Hematopoietic multipotent progenitor cell treated with erythropoietin and hydrocortisone succinate and interleukin-3 and kit ligand, for 17 days (in vitro differentiated cells): Measurements from ENCODE around the gene ZNF500.

Experiments used
- DNase-seq: peaks from one replicate; pipeline ENCODE4 v3.0.0-alpha.2; 2015; ENCODE audit warnings: low spot score

The ZNF500 gene

DNA sequence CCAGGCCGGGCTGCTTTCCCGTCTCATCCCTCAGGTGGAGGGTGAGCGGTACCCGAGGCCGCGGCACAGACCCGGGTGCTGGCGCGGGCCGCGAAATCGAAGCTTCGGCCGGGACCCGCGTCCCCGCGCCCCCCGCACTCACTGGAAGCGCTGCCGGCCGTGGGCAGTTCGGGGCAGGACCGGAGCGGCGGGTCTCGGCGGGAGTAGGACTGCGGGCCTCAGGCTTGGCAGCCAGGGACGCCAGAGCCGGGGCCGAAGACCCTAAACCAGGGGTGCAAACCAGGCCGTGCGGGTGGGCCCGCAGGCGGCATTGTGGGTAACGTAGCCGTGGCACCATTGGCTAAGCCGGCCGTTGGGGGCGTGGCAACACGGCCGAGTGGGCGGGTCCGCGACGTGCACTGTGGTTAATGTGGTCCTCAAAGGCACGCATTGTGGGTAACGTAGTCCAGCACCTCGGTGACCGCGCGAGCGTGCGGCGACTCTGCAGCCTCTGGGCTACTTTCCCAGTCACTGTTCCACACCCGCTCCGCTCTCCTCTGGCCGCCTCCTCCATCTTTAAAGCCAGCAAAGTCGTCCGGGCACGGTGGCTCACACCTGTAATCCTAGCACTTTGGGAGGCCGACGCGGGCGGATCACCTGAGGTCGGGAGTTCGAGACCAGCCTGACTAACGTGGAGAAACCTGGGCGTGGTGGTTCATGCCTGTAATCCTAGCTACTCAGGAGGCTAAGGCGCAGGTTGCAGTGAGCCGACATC, at the start of gene ZNF500:
ZNF500 (minus strand) TSS at position 288 of the 754 bp plus-strand sequence. CDS start 1,184 bp downstream, outside the sequence.
- DNase-seq = peak; percentile 93

DNA sequence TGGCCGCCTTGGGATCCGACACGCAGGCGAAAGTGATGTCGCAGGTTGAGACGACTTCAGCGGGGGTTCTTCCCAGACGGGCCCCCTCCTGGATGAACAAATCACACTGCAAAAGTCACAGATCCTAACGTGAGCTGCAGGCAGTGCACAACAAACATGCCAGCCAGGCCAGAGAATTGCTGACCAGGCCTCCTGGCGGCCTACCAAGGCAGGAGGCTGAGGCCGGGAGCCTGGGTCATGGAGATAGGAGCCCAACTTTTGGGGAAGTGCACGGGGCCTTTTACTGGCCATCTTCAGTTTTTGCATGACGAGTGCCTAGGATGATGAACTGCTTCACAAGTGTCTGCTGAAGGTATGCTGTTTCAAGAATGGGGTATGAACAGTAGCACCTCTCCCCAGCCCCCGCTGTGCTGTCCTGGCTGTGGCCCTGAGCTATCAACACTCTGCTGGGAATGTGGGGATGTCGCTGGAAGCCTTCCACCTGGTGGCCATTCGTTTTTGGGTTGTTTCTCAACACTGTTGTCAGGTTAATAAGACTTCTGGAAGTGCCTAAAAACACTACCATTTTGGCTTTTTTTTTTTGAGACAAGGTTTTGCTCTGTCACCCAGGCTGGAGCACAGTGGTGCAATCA, 47.7 kb upstream of the ZNF500 start:
- no peak for DNase-seq

DNA sequence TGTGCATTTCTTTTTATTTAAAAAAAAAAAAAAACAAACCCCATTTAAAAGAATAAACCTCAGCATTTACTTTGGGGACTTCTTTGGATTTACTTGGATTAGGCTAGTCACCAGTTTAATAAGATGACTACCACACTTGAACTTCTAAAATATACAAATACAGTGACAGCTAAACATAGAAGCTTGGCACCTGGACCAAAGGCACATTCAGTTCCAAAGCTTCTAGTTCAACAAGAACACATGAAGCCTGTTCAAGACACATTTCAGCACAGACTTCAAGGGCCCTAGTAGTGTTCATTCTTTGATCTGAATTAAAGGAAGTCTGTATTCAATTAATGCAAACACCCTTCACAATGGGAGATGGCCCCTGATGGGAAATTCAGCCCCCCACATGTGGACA, 47.1 kb upstream of the ZNF500 start:
- DNase-seq = no peak

DNA sequence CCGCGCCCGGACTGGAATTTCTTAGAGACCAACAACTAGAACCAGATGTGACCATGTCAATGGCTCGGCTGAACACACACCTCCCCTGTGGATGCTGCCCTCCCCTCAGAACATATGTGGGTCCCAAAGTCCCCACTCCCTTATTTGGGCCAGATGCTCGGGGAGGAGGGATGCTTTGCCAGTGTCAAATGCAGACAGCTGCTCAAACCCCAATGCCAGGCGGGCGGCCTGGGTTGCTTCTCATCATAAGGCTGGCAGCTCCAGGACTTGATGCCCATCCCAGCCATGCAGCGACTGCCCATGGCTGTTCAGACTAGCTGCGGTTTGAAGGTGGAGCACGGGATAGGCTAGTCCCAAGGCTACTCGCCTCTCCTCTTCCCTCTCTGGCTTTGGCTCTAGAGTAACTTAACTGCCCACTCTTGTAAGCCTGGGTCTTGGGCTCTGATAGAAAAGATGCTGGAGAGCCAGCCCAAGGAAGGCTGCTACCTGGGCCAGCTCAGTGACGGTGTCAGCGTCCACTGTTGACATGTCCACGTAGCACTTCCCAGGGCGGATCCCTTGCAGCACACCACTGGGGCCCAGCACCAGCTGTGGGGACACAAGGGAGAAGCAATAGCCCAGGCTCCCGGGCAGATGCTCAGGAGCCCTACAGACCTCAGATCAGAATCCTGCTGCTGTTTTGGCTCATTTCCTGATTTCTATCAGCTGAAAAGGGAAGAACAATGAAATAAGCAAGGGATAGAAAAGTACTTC, 46.5 kb upstream of the ZNF500 start:
- no peak for DNase-seq

DNA sequence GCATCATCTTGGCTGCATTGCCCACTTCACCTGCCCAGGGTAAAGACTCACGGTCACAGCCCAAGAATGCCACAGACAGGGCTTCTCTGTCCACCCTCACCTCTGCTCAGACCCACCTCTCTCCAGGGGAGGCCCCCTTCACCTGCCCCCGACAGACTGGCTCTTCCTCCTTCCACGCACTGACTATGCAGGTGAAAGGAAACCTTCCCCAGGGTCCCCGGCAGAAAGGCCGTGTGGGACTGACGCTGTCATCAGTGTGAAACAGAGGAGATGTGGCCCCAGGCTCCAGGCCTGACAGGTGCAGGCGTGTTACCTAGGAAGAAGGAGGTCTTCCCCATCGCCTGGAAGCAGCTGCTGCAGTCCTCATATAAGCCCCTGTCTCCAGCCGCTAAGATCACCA, 44.8 kb upstream of the ZNF500 start:
- DNase-seq = no peak

DNA sequence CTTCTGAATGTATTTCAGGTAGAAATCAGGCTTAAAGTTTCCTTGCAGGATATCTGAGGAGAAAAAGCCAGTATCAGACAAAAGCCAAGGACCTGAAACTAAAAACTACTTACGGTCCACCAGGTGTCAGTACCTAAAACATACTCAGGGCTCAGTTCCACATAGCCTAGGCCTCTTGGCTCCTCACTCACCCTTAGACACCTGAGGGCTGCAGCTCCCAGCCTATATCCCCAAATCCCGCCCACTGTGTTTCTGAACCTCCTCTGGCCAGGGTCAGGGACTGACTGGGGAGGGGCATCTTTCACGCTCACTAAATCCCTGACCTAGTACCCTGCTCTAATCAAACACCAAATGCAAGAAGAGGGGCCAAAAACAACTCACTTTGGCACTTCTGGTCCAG, 44.3 kb upstream of the ZNF500 start:
- DNase-seq = no peak

- DNase-seq = no peak
Observed at GRCh38 chr16:4806280-4806679, 39.3 kb upstream of the ZNF500 start.

- DNase-seq = no peak
Observed at GRCh38 chr16:4805231-4805630, 38.3 kb upstream of the ZNF500 start.

DNA sequence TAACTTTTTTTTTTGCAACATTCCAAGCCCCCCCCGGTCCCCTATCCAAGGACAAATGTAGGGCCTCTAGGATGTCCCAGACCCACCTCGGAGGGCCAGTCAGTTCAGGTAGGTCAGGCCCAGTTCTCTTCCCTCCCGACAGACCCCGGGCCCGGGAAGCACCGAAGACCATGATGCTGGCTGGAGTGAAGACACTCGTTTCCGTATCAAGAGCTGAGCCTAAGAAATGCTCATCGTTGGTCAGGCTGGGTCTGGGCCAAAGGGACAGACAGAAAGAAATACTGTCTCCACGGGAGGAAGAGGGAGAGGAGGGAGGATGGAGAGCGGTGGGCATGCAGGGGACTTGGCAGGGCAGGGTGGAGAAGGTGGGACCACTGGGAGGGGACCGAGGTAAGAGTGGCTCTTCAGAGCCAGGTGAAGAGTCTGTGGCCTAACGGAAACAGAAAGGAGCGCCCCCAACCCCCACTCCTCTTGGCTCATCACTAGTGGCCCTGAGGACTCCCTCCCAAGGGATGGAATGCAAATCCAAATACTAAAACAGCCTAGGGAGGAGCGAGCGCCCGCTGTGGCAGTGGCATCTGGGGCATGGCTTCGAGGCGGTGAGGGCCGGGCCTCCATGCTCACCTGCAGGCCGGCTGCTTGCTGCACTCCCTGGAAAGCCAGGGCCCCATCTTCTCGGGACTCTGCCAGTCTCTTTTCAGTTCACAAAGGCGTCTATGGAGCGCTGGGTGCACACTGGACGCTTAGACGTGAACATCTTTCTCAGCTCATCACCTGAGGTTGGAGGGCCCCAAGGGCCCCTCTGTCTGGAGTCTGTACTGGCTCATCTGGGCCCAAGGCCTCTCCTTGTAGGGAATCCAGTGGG, 37.2 kb upstream of the ZNF500 start:
- no peak for DNase-seq

GRCh38 chr16:4803401-4803844, 36.5 kb upstream of the ZNF500 start:
- DNase-seq = no peak

GRCh38 chr16:4802659-4803287, 35.8 kb upstream of the ZNF500 start:
- peak; percentile 93 for DNase-seq

- peak; percentile 79 for DNase-seq
Observed at GRCh38 chr16:4801962-4802658, 35.1 kb upstream of the ZNF500 start, which contains the start of gene ROGDI. TSS of gene ROGDI (minus strand) at chr16:4802633. CDS start at chr16:4802571, 62 bp downstream.

- DNase-seq = no peak
Observed at GRCh38 chr16:4801051-4801961, 34.3 kb upstream of the ZNF500 start.

GRCh38 chr16:4800290-4801041, 33.5 kb upstream of the ZNF500 start:
- no peak for DNase-seq

DNA sequence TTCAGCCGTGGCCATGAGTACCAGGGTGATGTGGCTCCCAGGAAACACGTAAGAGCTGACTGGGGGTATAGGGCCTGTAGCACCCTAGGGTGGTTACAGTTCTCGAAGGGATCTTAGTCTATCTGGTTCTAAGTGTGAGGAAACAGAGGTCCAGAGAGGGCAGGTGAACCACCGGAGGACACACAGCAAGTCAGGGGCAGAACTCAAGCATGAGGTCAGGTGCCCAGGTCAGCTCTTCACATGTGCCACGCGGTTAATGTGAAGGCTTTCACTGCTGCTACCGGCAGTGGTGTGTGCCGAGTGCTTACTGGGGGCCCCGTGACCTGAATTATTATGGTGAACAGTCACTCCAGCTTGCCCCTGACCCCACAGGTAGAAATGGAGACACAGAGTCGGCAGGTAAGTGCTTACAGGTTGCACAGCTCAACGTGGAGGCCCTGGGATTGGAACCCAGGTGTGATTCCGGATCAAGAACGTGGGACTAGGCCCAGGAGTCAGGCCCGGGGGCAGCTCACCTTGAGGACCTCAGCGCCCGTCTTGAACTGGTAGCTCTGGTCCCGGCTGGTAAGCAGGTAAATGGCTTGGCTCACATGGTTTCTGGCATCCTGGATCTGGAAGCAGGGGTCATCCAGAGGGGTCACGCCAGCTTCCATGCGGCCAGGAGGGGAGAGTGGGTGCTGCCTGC, 32.4 kb upstream of the ZNF500 start:
- no peak for DNase-seq

DNA sequence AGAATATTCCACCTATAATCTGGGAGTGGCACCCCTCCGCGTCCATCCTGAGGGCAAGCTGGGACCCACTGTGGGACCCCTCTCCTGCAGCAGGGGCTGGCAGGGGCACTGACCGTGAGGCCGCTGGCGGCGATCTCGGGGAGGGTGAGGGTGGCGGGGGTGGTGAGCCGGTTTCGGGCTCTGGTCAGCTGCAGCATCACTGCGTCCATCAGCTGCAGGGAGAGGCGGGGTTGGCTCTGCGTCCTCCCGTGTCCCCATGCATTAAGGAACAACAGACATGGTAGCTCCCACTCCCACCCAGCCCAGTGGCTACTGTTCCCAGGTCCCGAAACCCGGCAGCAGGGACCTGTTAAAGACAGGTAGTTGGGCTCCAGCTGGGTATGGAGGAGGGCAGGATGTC, 31.5 kb upstream of the ZNF500 start:
- no peak for DNase-seq

DNA sequence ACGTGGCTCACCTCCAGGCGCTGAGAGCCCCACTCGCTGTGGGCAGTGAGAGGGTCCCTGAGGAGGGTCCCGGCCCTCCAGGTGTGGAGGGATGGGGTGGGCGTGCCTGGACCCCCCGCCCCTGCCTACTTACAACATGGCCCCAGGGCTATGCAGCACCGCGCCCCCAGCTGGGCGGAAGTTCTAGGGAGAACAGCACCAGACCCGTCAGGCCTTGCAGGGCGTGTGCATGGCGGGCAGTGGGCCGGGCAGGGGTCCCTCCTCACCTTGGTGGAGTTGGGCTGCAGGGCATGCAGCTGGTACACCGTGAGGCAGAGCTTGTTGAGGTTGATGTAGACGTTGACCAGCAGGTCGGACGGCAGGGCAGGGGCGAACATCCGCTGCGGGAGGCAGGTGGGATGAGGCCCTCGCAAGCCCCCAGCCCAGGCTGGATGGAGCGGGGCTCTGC, 30.9 kb upstream of the ZNF500 start:
- no peak for DNase-seq
